Upper lobe of right lung (tissue), 1 donor: ENCODE data around the gene MYH10. TPM values are rescaled to one million over a fixed set of nuclear protein-coding genes. Genes with fewer than 3 reads are reported as not detected.

Experiments
- ATAC-seq: fragments of 200-7000 bp; cut with Tn5 transposase; one replicate; pipeline ENCODE4 v1.9.1; 2020; ENCODE audit warnings: mild to moderate bottlenecking, moderate library complexity
- DNase-seq: peaks from one replicate; pipeline ENCODE4 v3.0.0-alpha.2; 2020
- H3K27ac ChIP-seq: fragments of 200-600 bp; one replicate; pipeline ENCODE4 v1.8.0; 2022
- H3K27me3 ChIP-seq: fragments of 200-600 bp; one replicate; pipeline ENCODE4 v1.8.0; 2022; ENCODE audit warnings: mild to moderate bottlenecking
- H3K36me3 ChIP-seq: fragments of 200-600 bp; one replicate; pipeline ENCODE4 v1.8.0; 2022
- H3K4me1 ChIP-seq: fragments of 200-600 bp; one replicate; pipeline ENCODE4 v1.8.0; 2022
- H3K4me3 ChIP-seq: fragments of 200-600 bp; one replicate; pipeline ENCODE4 v1.8.0; 2022; ENCODE audit warnings: mild to moderate bottlenecking
- H3K9me3 ChIP-seq: fragments of 200-600 bp; one replicate; pipeline ENCODE4 v1.8.0; 2022
- intact Hi-C: fragments of 100-400 bp; cut with DNase I; formaldehyde crosslinking; loops from one replicate; pipeline ENCODE4 v1.11.0; 2022
- total RNA-seq: library from RNA; stranded (reverse); fragmentation: NEBNext Ultra II Directional; extraction: Animal tissue kit (Norgen Biotek cat#: 25700); gene quantifications from one replicate; pipeline ENCODE4 v1.2.1, GENCODE V29; 2021
- TF ChIP-seq, protein P1 (sequence below): fragments of 200-600 bp; IDR thresholded peaks from one replicate; pipeline ENCODE4 v1.8.0; 2022; ENCODE audit warnings: antibody characterized with exemption
- donor health status: DM: no; HTN: yes; CAD: no; lungs with severe emphysema.

The MYH10 gene
- total RNA-seq, 1 donor from 2014 or later: 205 TPM

DNA sequence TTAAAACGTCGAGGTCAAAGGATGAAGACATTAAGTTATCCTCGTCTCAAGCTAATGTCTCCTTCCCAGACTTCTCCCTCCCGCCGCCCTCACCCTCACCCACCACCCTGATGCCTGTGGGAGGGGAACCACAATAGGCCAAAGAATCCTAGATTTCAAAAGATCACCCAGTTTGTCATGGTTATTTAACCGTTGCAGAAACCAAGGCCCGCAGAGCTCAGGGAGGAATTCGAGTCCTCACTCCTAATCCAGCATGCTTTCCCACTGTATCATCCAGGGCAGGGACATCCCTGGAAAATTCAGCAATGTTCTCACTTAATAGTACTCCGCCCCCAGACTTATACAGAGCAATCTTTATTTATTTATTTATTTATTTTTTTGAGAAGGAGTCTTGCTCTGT, 41.8 kb upstream of the MYH10 start:
- peaks cover 19% of the 10 kb centered on the region for H3K4me1 ChIP-seq
- no peaks in the 10 kb centered on the region for H3K27me3 ChIP-seq
- DNase-seq (no peak), ATAC-seq (no peak)
- no peaks in the 10 kb centered on the region for H3K36me3 ChIP-seq
- intact Hi-C loops: no loop called here
- H3K27ac ChIP-seq: no peak overlapping the region
- TF ChIP-seq, protein P1, sequence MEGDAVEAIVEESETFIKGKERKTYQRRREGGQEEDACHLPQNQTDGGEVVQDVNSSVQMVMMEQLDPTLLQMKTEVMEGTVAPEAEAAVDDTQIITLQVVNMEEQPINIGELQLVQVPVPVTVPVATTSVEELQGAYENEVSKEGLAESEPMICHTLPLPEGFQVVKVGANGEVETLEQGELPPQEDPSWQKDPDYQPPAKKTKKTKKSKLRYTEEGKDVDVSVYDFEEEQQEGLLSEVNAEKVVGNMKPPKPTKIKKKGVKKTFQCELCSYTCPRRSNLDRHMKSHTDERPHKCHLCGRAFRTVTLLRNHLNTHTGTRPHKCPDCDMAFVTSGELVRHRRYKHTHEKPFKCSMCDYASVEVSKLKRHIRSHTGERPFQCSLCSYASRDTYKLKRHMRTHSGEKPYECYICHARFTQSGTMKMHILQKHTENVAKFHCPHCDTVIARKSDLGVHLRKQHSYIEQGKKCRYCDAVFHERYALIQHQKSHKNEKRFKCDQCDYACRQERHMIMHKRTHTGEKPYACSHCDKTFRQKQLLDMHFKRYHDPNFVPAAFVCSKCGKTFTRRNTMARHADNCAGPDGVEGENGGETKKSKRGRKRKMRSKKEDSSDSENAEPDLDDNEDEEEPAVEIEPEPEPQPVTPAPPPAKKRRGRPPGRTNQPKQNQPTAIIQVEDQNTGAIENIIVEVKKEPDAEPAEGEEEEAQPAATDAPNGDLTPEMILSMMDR: no peak
- H3K9me3 ChIP-seq: no peaks in the 10 kb centered on the region
- no peak overlapping the region for H3K4me3 ChIP-seq

DNA sequence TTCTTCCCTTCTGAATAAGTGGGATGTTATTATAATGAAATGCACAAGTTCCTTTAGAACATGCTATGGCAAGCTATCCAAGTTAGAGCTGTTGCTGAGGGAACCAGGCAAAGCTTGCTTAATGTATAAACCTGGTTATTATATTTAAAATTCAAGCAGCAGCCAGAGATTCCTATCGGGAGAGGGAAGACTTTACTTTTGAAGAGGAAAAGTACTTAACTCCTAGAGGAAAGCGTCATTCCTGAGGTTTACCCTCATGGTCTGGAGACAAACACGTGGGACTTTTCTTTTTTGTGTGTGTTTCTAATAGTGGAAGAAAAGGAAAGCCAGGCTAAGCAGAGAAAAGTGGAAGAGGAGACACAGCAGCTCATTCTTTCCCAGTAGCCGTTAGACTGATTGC, 39.9 kb upstream of the MYH10 start:
- Histone ChIP-seq H3K4me3 (no peak overlapping the region), H3K4me1 (peaks cover 19% of the 10 kb centered on the region)
- TF ChIP-seq, protein P1: no peak

DNA sequence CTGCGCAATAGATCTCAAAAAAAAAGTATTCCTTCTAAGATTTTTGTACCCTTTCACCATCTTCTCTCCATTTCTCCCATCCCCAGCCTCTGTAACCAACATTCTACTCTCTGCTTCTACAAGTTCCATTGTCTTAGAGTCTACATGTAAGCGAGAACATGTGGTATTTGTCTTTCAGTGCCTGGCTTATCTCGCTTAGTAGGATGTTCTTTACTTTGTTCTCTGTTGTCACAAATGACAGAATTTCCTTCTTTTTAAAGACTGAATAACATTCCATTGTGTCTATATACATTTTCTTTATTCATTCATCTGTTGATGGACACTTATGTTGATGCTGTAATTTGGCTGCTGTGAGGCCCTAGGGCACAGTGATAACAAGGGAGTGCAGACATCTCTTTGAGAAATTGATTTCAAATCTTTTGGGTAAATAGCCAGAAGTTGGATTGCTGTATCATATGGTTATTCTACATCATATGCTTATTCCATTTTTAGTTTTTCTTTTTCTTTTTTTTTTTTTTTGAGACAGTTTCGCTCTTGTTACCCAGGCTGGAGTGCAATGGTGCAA, 37.7 kb upstream of the MYH10 start:
- Histone ChIP-seq H3K4me3 (no peak overlapping the region), H3K27ac (no peak overlapping the region), H3K27me3 (no peaks in the 10 kb centered on the region), H3K4me1 (peaks cover 8% of the 10 kb centered on the region), H3K9me3 (no peaks in the 10 kb centered on the region), H3K36me3 (no peaks in the 10 kb centered on the region)
- DNase-seq (no peak), ATAC-seq (no peak)
- intact Hi-C loops: no loop called here
- TF ChIP-seq, protein P1: no peak

More for the DNA sequence above, 39.9 kb upstream of the MYH10 start:
- Histone ChIP-seq H3K27me3 (no peaks in the 10 kb centered on the region), H3K9me3 (no peaks in the 10 kb centered on the region), H3K36me3 (no peaks in the 10 kb centered on the region), H3K27ac (no peak overlapping the region)
- DNase-seq: no peak
- intact Hi-C loops: no loop called here
- ATAC-seq: no peak

DNA sequence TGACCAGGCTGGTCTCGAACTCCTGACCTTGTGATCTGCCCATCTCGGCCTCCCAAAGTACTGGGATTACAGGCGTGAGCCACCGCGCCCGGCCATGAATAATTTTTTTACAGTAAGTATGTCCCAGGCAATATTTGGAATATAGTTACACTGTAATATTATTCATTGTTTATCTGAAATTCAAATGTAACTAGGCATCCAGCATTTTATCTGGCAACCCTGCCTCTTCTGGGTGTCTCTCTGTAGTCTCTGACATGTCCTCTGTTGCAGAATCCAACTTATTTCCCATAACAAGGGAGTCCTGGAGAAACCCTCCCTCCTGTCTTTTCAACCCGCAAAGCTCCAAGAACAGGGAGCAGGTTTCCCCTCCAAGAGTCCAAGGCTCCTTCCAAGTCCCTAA, 36.9 kb upstream of the MYH10 start:
- DNase-seq: no peak
- Histone ChIP-seq H3K4me3 (no peak overlapping the region), H3K36me3 (no peaks in the 10 kb centered on the region), H3K9me3 (no peaks in the 10 kb centered on the region), H3K27ac (no peak overlapping the region), H3K27me3 (no peaks in the 10 kb centered on the region), H3K4me1 (no peaks in the 10 kb centered on the region)
- intact Hi-C loops: no loop called here
- TF ChIP-seq, protein P1: no peak
- ATAC-seq: no peak

DNA sequence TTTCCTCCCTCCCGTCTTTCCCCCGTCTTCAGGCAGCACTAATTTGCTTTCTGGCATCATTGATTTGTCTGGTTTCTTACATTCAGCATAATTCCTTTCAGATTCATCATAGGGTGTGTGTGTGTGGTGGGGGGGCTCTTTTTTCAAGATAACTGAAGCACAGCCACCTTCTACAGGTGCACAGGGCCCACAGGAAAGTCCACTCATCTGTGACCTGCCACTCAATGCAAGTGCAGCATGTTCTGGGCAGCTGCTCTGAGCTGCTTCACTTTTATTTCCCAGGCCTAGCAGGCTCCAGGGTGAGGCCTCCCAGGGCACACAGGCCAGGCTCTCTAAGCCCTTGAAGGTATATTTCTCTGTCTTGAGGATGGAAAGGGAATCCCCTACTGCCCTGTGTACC, 35.2 kb upstream of the MYH10 start:
- no peaks in the 10 kb centered on the region for H3K9me3 ChIP-seq
- no peaks in the 10 kb centered on the region for H3K27me3 ChIP-seq
- no peak overlapping the region for H3K4me3 ChIP-seq
- intact Hi-C loops: no loop called here
- no peaks in the 10 kb centered on the region for H3K4me1 ChIP-seq
- ATAC-seq (no peak), DNase-seq (no peak)
- no peaks in the 10 kb centered on the region for H3K36me3 ChIP-seq
- H3K27ac ChIP-seq: no peak overlapping the region
- TF ChIP-seq, protein P1: no peak
